ENCODE measurements around the gene OR4E2.
"Not testable (repeated sequence)": the region's sequence is repeated elsewhere in the genome, so short reads cannot be mapped to it uniquely, and the experiment has no call there.

OR4E2 gene

DNA sequence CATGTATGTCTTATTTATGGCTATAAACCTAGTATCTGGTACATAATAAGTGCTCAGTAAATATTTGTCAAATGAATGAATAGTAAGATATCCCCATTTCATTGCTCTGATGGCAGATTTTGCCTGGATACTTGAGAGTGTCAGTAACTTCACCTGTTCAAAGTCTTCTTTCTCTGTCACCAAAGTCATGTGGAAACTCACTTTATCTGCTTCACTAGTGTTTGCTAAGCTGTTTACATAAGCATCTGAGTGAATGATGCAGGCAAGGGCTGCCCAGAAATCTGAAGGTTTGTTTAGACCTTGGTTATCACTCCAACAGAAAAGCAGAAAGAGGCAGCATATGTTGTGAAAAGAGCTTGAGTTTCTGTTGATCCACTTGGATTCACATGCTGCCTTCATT, 15.6 kb downstream of the OR4E2 start:
- H3K4me1 Mint-ChIP-seq = no peaks in the 10 kb centered on the region
- H3K4me3 Mint-ChIP-seq = no peak overlapping the region
- no peaks in the 10 kb centered on the region for H3K36me3 Mint-ChIP-seq
- ATAC-seq (replicated peaks) = no peak
- H3K27me3 Mint-ChIP-seq = peaks cover 16 to 27% of the 10 kb centered on the region in 2 donors
- no peak overlapping the region for H3K27ac Mint-ChIP-seq
- no peak for DNase-seq
- peaks cover 2 to 3% of the 10 kb centered on the region in 2 donors for H3K9me3 Mint-ChIP-seq

DNA sequence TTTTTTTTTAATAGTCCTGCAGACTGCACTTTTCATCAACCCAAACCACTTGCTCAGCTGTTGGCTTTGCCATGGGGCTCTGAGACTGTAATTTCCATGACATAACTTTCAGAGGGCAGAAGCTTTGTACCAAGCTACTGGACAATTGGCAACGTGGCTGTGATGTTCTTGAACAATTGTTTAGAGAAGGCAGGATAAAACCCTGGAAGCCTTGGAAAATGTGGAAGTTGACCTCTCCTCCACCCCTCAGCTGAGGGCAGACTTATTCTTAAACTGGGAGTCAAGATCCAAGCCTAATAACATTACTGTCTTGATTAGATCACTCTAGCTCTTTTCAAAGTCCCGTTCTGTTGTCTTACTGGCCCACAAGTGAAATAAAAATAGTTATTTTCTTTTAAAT, 17.7 kb downstream of the OR4E2 start:
- no peak for DNase-seq
- no peak overlapping the region for H3K27ac Mint-ChIP-seq
- peaks cover 0 to 2% of the 10 kb centered on the region in 2 donors for H3K9me3 Mint-ChIP-seq
- no peak for ATAC-seq (replicated peaks)
- no peaks in the 10 kb centered on the region for H3K4me1 Mint-ChIP-seq
- no peaks in the 10 kb centered on the region for H3K36me3 Mint-ChIP-seq
- peaks cover 8 to 15% of the 10 kb centered on the region in 2 donors for H3K27me3 Mint-ChIP-seq
- no peak overlapping the region for H3K4me3 Mint-ChIP-seq

DNA sequence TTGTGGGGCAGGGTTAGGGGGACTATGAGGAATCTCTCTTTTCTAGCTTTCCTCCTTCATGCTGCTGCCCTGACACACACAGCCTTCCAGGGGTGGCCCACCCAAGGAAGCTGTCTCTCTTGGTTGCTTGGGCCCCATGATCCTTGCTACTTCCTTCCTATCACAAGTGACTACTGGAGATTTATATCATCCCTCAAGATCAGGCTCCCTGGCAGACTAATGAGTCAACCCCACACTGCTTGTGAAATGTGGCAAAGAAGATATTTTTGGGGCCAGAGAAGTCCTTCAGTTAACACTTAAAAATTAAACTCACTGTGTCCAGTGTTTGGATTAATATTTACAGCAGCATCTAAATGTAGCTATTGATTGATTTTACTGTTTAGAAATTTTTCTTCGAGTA, 18.5 kb downstream of the OR4E2 start:
- DNase-seq = no peak
- Mint-ChIP-seq H3K9me3 (peaks cover 0 to 2% of the 10 kb centered on the region in 2 donors), H3K4me3 (no peak overlapping the region)

DNA sequence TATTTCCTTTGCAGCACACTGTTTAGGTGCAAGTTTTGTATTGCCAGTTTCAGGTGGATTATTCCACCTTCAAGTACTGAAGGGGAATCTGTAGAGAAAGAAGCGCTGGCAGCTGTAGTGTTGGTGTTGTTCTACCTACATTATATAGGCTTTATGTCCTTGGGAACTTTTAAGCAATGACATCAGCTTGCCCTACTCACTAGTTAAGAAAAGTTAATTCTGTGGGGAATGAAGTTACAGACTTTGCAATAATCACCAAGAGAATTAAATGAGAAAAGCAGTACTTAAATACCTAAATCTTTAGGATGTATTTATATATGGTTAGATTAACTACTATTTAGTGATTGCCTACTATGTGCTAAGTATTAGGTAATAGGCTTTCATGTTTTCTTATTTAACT, 20.1 kb downstream of the OR4E2 start, which contains the start of gene OR4E1:
Gene OR4E1 (minus strand): TSS at position 101 of the 400 bp plus-strand sequence. CDS start 2,883 bp downstream, outside the sequence.
- ATAC-seq (replicated peaks) (no peak), DNase-seq (no peak)
- Mint-ChIP-seq H3K27ac (no peak within 1 kb of the TSS), H3K27me3 (peaks cover 17 to 24% of the 10 kb centered on the region in 2 donors), H3K9me3 (peaks cover 0 to 5% of the 10 kb centered on the region in 2 donors), H3K4me3 (no peak within 1 kb of the TSS), H3K36me3 (no peaks in the 10 kb centered on the region), H3K4me1 (no peaks in the 10 kb centered on the region)

More for the DNA sequence above, 18.5 kb downstream of the OR4E2 start:
- Mint-ChIP-seq H3K4me1 (no peaks in the 10 kb centered on the region), H3K27me3 (peaks cover 8 to 15% of the 10 kb centered on the region in 2 donors), H3K27ac (no peak overlapping the region), H3K36me3 (no peaks in the 10 kb centered on the region)
- ATAC-seq (replicated peaks) = no peak

DNA sequence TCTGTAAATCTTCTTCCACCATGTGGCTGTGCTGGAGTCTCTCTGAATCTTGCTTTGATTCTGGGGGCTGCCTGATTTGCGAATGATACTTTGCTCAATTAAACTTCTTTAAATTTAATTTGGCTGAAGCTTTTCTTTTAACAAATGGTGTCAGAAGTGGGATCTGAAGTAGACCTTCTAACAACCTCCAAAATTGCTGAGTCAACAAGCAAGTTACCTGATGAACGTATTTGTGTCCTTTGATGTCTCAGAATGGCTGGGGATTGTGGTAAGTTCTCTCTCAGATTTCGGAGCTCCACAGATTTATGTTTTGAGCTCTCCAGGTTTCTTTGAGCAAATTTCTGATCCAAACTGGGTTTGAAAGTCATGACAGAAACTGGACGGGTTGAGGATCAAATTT, 21.9 kb downstream of the OR4E2 start:
- Mint-ChIP-seq H3K27ac (no peak overlapping the region), H3K4me1 (no peaks in the 10 kb centered on the region), H3K27me3 (peaks cover 9 to 16% of the 10 kb centered on the region in 2 donors), H3K4me3 (no peak overlapping the region), H3K9me3 (peaks cover 0 to 5% of the 10 kb centered on the region in 2 donors), H3K36me3 (no peaks in the 10 kb centered on the region)
- DNase-seq (no peak), ATAC-seq (replicated peaks) (no peak)

DNA sequence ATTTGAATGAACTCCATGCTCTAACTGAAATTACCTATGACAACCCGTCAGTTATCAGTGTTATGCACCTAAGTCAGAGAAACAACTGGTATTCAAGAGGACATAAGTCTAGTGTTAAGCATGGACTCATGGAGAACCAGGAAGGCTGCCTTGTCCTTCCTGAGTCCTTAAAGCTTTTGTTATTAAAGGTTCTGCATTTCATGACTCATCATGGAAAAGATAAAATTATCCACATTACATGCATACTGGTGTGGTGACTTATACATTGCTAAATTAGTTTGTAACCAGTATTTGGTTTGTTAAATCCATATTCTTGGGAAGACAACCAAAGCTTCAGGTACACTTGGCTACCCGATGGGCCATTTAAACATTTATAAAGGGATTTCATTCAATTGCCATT, 26.4 kb downstream of the OR4E2 start:
- no peaks in the 10 kb centered on the region for H3K4me1 Mint-ChIP-seq
- peaks cover 16 to 18% of the 10 kb centered on the region in 2 donors for H3K27me3 Mint-ChIP-seq
- H3K36me3 Mint-ChIP-seq = no peaks in the 10 kb centered on the region
- DNase-seq = no peak
- H3K9me3 Mint-ChIP-seq = peaks cover 0 to 3% of the 10 kb centered on the region in 2 donors
- ATAC-seq (replicated peaks) = no peak
- H3K4me3 Mint-ChIP-seq = no peak overlapping the region
- H3K27ac Mint-ChIP-seq = no peak overlapping the region

DNA sequence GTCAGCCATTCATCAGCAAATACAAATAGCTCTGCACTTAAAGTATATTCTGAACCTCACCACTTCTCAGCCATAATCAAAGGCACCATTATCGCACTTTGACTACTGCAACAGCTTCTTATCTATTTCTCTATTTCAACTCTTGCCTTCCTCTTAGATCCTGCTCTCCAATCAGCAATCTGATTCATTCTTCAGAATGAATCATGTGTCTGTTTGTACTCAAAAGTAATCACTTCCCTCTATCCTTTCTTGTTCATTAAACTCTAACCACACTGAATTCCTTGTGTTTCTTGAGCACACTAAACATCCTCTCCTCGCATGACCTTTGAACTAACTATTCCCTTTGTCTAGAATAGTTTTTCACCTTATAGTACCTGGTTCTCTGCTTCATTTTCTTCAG, 32.8 kb downstream of the OR4E2 start:
- H3K4me1 Mint-ChIP-seq = no peaks in the 10 kb centered on the region
- H3K36me3 Mint-ChIP-seq = no peaks in the 10 kb centered on the region
- peaks cover 0 to 3% of the 10 kb centered on the region in 2 donors for H3K9me3 Mint-ChIP-seq
- H3K4me3 Mint-ChIP-seq = no peak overlapping the region
- H3K27me3 Mint-ChIP-seq = peaks cover 12 to 39% of the 10 kb centered on the region in 2 donors
- no peak for DNase-seq
- H3K27ac Mint-ChIP-seq = no peak overlapping the region
- no peak for ATAC-seq (replicated peaks)

DNA sequence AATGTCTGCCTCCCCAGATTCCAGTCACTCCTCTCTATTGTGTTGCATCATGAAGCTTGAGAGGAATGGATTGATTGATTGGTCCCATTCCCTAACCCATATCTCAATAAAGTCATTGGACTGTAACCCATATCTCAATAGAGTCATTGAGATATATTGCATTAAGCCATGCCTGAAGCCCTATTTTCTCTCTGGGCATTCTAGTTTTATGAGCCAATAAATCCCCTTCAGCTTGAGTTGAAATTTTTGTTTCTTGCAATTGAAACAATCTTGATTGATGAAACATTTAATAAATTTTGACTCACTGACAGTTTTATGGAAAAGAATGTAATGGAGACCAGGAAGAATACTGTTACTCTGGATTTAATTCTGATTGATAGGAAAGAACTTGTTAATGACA, 40.8 kb downstream of the OR4E2 start:
- no peak for DNase-seq
- H3K4me3 Mint-ChIP-seq = no peak overlapping the region
- no peak overlapping the region for H3K27ac Mint-ChIP-seq
- peaks cover 17 to 30% of the 10 kb centered on the region in 2 donors for H3K27me3 Mint-ChIP-seq
- no peak for ATAC-seq (replicated peaks)
- peaks cover 0 to 4% of the 10 kb centered on the region in 2 donors for H3K9me3 Mint-ChIP-seq
- no peaks in the 10 kb centered on the region for H3K4me1 Mint-ChIP-seq
- no peaks in the 10 kb centered on the region for H3K36me3 Mint-ChIP-seq

DNA sequence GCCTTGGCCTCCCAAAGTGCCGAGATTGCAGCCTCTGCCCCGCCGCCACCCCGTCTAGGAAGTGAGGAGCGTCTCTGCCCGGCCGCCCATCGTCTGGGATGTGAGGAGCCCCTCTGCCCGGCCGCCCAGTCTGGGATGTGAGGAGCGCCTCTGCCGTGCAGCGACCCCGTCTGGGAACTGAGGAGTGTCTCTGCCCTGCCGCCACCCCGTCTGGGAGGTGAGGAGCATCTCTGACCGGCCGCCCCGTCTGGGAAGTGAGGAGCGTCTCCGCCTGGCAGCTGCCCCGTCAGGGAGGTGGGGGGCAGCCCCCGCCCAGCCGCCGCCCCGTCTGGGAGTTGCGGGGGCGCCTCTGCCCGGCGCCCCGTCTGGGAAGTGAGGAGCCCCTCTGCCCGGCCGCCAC, 44.0 kb downstream of the OR4E2 start:
- H3K4me1 Mint-ChIP-seq, H3K27ac Mint-ChIP-seq: not testable (repeated sequence)

DNA sequence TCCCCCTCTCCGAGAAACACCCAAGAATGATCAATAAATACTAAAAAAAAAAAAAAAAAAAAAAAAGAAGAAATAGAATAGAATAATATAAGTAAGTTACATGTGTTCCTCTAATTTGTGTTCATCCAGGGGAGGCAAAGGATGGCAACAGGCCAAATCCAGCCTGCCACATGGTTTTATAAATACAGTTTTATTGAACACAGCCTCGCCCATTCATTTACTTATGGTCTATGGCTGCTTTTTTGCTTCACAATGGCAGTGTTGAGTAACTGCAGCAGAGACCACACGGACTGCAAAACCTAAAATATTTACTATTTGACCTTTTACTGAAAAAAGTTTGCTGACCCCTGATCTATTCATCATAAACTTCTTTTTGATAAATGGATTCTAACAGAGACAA, 44.9 kb downstream of the OR4E2 start:
- DNase-seq; H3K36me3 Mint-ChIP-seq; H3K27ac Mint-ChIP-seq; H3K4me1 Mint-ChIP-seq; ATAC-seq (replicated peaks); H3K9me3 Mint-ChIP-seq; H3K4me3 Mint-ChIP-seq: not testable (repeated sequence)
- peaks cover 25 to 29% of the 10 kb centered on the region in 2 donors for H3K27me3 Mint-ChIP-seq

More for the DNA sequence above, 44.0 kb downstream of the OR4E2 start:
- not testable (repeated sequence) for H3K9me3 Mint-ChIP-seq; DNase-seq; H3K36me3 Mint-ChIP-seq; ATAC-seq (replicated peaks); H3K4me3 Mint-ChIP-seq
- H3K27me3 Mint-ChIP-seq = peaks cover 27 to 29% of the 10 kb centered on the region in 2 donors

DNA sequence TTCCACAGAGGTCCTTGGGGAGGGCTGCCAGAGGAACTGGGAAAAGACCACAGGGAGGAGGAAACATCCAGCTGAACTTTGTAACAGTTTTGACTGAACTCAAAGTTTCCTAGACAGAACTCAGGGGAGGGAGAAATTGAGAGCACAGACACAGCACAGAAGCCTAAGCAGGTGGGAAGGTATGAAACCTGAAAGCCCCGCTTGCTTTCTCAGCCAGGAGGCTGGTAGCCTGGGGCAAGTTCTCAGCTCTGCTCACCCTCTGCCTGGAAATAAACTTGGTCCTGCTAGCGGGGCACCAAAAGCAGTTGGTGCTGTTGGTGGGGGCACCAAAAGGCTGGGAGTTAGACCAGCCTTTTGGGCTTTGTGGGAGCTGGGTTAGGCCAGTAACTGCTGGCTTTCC, 45.9 kb downstream of the OR4E2 start:
- DNase-seq (no peak), ATAC-seq (replicated peaks) (no peak)
- Mint-ChIP-seq H3K9me3 (peaks cover 4 to 5% of the 10 kb centered on the region in 2 donors), H3K27me3 (peaks cover 21 to 29% of the 10 kb centered on the region in 2 donors), H3K4me1 (peaks cover 4 to 11% of the 10 kb centered on the region in 2 donors), H3K27ac (no peak overlapping the region), H3K4me3 (no peak overlapping the region), H3K36me3 (no peaks in the 10 kb centered on the region)

DNA sequence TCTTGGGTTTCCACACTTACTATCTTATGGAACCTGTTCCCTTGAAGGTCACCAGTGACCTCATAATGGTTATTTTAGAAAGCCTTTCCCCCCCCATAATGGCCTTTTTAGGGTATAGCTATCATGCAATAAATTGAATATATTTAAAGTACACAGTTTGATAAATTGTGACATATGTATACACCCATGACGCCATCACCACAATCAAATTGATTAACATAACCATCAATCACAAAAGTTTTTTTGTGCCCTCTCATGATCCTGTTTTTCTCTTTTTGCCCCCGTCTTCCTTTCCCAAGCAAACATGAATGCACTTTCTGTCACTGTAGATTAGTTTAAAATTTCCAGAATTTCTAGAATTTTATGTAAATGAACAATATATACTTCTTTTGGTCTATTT, 48.7 kb downstream of the OR4E2 start:
- no peak for DNase-seq
- ATAC-seq (replicated peaks) = no peak
- Mint-ChIP-seq H3K4me1 (peaks cover 4 to 11% of the 10 kb centered on the region in 2 donors), H3K27ac (no peak overlapping the region), H3K27me3 (peaks cover 23 to 47% of the 10 kb centered on the region in 2 donors), H3K4me3 (no peak overlapping the region), H3K9me3 (peaks cover 9 to 11% of the 10 kb centered on the region in 2 donors), H3K36me3 (peaks cover 0 to 3% of the 10 kb centered on the region in 2 donors)

DNA sequence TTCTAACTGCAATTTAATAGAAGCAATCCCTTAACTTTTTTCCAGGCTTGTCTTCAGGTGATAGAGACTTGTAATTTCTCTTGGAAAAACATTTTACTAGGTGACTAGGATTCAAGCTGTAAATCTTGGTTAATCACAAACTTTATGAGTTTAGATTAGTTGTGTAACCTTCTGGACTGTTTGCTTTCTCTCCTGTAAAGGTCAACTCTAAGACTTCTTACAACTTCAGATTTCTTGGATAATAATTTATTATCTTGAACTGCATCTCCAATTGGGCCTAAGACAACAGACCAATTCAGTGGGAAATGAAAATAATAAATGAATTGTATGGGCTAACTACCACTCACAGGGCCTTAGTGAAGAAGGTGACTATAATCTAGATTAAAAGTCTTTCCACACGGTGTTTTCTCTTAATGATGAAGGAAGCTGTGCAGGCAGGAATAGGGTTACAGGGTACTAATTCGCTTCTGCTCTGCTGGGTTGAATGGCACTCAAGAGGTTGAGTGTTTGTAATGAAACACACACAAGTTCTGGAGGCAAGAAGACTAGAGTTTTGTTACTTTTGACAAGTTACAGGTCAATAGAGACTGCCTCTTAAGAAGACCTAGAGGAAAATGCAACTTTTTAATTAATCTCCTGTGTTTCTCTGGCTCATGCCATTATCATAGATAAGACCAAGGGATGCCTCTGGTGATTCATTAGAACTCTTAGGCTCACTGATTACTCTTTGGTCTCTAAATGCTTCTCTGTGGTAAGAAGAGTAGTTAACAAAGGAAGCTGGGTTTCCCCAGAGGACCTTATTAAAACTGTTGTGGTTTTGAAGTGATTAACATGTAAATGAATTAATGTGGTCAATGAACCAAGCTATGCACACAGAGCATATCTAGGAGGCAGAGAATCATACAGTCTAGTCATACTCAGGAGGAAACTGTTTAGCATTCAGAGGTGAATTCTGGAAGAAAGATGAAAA, 50.0 kb downstream of the OR4E2 start:
- ATAC-seq (replicated peaks) = peak; percentile 94 to 95
- no peak for DNase-seq
- peaks cover 4 to 11% of the 10 kb centered on the region in 2 donors for H3K4me1 Mint-ChIP-seq
- peaks cover 14 to 15% of the 10 kb centered on the region in 2 donors for H3K9me3 Mint-ChIP-seq
- H3K36me3 Mint-ChIP-seq = peaks cover 0 to 3% of the 10 kb centered on the region in 2 donors
- no peak overlapping the region for H3K4me3 Mint-ChIP-seq
- peaks cover 32 to 57% of the 10 kb centered on the region in 2 donors for H3K27me3 Mint-ChIP-seq
- H3K27ac Mint-ChIP-seq = no peak overlapping the region

DNA sequence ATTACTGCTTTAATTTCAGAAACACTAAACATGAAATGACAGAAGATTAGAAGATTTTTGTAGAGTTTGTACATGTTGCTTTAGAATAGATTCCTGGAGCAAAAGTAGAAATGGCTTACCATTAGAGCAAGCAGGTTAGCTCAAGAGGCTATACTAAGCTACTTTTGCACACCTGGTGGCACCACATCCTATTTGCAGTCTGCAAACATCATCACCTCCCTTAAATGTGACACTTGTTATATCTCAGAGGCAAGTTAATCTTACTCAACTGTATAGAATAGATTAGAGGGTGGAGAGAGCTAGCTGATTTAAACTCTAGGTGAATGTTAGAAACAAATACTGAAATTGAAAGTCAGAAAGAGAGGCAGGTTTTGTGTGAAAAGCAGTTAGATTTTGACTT, 50.7 kb downstream of the OR4E2 start:
- Mint-ChIP-seq H3K27ac (no peak overlapping the region), H3K36me3 (peaks cover 0 to 3% of the 10 kb centered on the region in 2 donors), H3K27me3 (peaks cover 29 to 53% of the 10 kb centered on the region in 2 donors), H3K4me3 (no peak overlapping the region), H3K4me1 (peaks cover 4 to 11% of the 10 kb centered on the region in 2 donors), H3K9me3 (peaks cover 18 to 20% of the 10 kb centered on the region in 2 donors)
- ATAC-seq (replicated peaks) (peak; percentile 36 to 45), DNase-seq (no peak)

Data from stimulated activated naive B cell treated with anti-CD40 and anti-IgM and Interleukin-4, amounts not matched to agents 10 μg/mL and 1 μg/mL and 100 μg/mL, for 72 hours (primary cell).